Motor neuron (in vitro differentiated cells): ENCODE data around the gene ERFE. TPM values are rescaled to one million over a fixed set of nuclear protein-coding genes. Genes with fewer than 3 reads are reported as not detected.

ENCODE experiments used
- ATAC-seq, 8 experiments: fragments of 200-7000 bp; cut with Tn5 transposase; replicated peaks in 6 of 8; 2 replicates each; pipeline ENCODE4 v1.8.0; 2021; ENCODE audit warnings: mild to moderate bottlenecking in 8 of 8, moderate library complexity in 8 of 8
- H3K27ac ChIP-seq, 2 donors: fragments of 250-450 bp; sonication (Bioruptor Pico); 2 replicates each; pipeline ENCODE4 v1.9.0; 2021; ENCODE audit warnings: antibody characterized with exemption in 2 of 2, mild to moderate bottlenecking in 2 of 2, moderate library complexity in 1 of 2
- H3K4me1 ChIP-seq, 2 donors: fragments of 250-450 bp; sonication (Bioruptor Pico); replicated peaks in 1 of 2; 2 replicates each; pipeline ENCODE4 v1.6.1; 2021; ENCODE audit warnings: antibody characterized with exemption in 2 of 2, mild to moderate bottlenecking in 2 of 2, moderate library complexity in 1 of 2
- H3K4me3 ChIP-seq, 5 donors: fragments of 250-450 bp; sonication (Bioruptor Pico); 2 replicates each; pipeline ENCODE4 v1.9.0; 2021; ENCODE audit warnings: antibody characterized with exemption in 5 of 5, mild to moderate bottlenecking in 5 of 5, moderate library complexity in 4 of 5
- WGBS, 10 experiments: fragments of 450-650 bp; shearing (Covaris generic); methylation state at CpG; one replicate each; pipeline ENCODE4 v1.0.0; 2022; 5-methylcytosine and 5-hydroxymethylcytosine counted together
- in situ Hi-C, 9 experiments: fragments of 400-800 bp; cut with MboI; loops; one replicate each; pipeline ENCODE4 v1.15.0; 2021; ENCODE audit warnings: low sequenced_read_pairs in 9 of 9, low pct_unique_long_range_greater_than_20kb in 2 of 9; ENCODE audit not compliant: unreplicated experiment in 9 of 9
- total RNA-seq, 8 experiments: library from RNA; unstranded; fragments of 300-600 nt; gene quantifications; 2 replicates each; pipeline versions ENCODE4 v1.2.3 to v1.2.4, GENCODE V29; 2022

Gene ERFE
- total RNA-seq, 8 experiments from 2014 or later = 0.54 to 2.9 (median 0.80) TPM

GRCh38 chr2:238121511-238122286 lies 37.1 kb upstream of the ERFE start:
- ATAC-seq = no peak
- WGBS, 10 experiments = 60 to 88% (median 85%) methylated on average over 4 to 21 of the region's 27 CpGs; no CpG with 5 or more reads in 3 of the 10 experiments
- in situ Hi-C loops = no loop called here
- no peak overlapping the region for H3K27ac ChIP-seq
- H3K4me1 ChIP-seq = peaks cover 16 to 18% of the 10 kb centered on the region in 2 donors
- H3K4me3 ChIP-seq = no peak overlapping the region

DNA sequence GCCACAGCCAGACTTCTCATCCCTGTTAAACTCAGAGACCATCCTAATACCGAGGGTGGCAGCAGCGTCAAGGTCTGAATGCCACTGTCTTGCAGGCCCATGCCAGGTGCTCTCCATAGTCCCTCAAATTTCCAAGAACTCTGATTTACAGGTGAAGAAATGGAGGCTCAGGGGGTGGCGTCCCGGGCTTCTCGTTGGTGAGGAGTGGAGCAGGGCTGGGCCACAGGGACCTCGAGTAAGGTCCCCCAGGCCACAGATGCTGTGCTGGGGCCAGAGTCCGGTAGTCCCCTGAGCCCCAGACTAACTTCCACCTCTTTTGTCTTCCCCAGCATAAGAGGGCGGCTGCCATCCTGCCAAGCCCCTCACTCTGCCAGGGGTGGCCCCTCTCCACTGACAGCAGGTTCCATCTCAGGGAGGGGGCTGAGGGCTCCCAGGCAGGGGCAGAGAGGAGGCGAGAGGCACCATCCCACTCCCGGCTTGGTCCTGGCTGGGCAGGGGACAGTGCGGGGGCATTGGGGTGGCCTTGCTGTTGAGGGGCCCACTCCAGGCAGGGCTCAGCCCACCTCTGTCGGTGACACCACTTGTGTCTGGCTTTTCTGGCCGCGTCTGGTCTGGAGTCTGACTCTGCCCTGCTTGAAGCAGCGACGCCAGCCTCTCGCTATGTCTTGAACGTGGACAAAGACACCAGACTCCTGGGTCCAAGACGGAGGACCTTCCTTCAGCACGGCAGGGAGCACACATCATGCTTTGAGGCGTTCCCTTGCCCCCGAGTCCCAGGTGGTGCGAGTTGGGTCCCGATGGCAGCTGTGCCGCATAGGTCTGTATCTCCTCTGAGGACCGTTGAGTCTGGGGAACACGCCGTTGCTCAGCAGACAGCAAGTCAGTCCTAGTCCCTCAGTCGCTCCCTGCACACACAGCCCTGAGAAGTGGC lies 36.2 kb upstream of the ERFE start:
- no peak for ATAC-seq
- Histone ChIP-seq H3K4me3 (no peak overlapping the region), H3K4me1 (peaks cover 24 to 26% of the 10 kb centered on the region in 2 donors), H3K27ac (no peak overlapping the region)
- in situ Hi-C loops = no loop called here
- 27 to 100% (median 93%) methylated on average over 1 to 6 of the region's 29 CpGs; no CpG with 5 or more reads in 4 of the 10 experiments for WGBS, 10 experiments

DNA sequence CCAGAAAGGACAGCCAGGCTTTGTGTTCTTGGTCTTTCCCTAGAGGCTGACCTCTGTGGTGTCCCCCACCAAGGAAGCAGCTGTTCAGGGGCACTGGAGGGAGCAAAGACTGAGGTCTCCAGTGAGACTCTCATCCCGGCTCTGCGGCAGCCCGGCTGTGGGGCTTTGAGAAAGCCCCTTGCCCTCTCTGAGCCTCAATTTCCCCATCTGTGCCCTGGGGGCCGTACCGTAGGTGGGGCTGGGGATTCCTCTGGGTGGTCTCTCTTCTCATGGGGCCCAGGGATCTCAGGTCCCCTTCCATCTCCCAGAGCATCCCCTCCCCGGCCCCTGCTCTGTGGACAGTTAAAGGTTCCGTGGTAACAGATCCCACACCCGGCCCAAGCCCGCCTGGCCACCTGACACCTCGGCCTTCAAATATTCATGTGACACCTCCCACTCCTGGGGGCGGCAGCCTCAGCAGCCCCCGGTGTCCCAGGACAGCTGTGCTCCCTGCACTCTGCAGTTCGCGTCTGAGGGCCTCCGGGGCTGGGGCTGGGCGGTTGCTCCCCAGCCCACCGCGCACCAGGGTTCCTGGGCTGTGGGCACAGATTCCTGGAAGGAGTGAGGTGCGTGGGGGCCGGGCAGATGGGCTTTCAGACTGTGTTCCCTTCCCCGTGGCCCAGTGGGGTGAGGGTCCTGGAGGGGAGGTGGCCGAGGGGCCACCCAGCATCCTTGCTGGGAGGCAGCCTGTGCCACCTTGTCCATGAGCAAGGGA lies 35.4 kb upstream of the ERFE start:
- H3K4me1 ChIP-seq = peaks cover 26 to 28% of the 10 kb centered on the region in 2 donors
- no peak overlapping the region for H3K27ac ChIP-seq
- WGBS, 10 experiments = 20 to 93% (median 73%) methylated on average over 1 to 9 of the region's 22 CpGs; no CpG with 5 or more reads in 5 of the 10 experiments
- H3K4me3 ChIP-seq = no peak overlapping the region
- ATAC-seq = no peak
- in situ Hi-C loops = no loop called here

- in situ Hi-C loops = no loop called here
- peaks cover 26 to 28% of the 10 kb centered on the region in 2 donors for H3K4me1 ChIP-seq
- no peak overlapping the region for H3K4me3 ChIP-seq
- H3K27ac ChIP-seq = no peak overlapping the region
- WGBS, 10 experiments = 40 to 100% (median 40%) methylated on average over 1 to 2 of the region's 14 CpGs; no CpG with 5 or more reads in 7 of the 10 experiments
- ATAC-seq = no peak
Observed at GRCh38 chr2:238123991-238124470, 34.7 kb upstream of the ERFE start.

- no peak for ATAC-seq
- Histone ChIP-seq H3K27ac (no peak overlapping the region), H3K4me3 (no peak overlapping the region), H3K4me1 (peaks cover 25 to 26% of the 10 kb centered on the region in 2 donors)
- WGBS, 10 experiments = 58 to 100% (median 85%) methylated on average over 1 to 5 of the region's 19 CpGs; no CpG with 5 or more reads in 5 of the 10 experiments
- in situ Hi-C loops = no loop called here
Observed at GRCh38 chr2:238124488-238125126, 34.2 kb upstream of the ERFE start.

DNA sequence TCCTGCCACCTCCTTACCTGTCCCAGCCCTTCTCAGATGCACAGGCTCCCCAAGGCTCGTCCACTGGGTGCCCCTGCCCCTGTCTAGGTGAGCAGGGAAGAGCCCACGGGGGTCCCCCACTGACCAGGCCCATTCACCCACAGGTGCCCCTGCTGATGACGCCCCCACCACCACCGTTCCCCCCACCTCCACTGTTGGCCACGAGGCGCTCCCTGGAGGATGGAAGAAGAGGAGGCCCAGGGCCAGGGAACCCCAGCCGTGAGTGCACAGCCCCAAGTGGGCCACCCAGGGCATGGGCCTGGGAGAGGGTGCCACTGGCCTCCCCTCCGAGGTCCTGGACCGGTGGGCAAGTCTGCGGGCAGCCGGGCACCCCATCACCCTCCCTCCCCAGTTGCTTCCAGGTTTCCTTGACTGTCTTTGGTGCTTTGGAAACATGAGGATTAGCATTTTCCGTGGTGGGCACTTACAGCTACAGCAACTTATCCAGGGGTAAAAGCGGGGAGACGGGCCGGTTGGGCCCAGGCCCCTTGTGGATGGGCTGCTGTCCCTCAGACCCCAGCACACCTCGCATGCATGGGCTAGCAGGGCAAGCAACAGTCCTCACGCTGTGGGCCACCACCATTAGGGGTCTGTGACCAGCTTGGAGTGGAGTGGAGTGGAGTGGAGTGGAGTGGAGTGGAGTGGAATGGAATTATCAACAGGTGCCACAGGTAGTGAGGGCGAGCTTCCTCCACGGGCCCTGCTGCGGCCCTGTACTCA lies 33.5 kb upstream of the ERFE start:
- peaks cover 18 to 19% of the 10 kb centered on the region in 2 donors for H3K4me1 ChIP-seq
- no peak overlapping the region for H3K27ac ChIP-seq
- no peak overlapping the region for H3K4me3 ChIP-seq
- in situ Hi-C loops = no loop called here
- ATAC-seq = no peak
- 0 to 100% (median 92%) methylated on average over 1 to 2 of the region's 20 CpGs; no CpG with 5 or more reads in 6 of the 10 experiments for WGBS, 10 experiments

GRCh38 chr2:238126338-238126737 lies 32.4 kb upstream of the ERFE start:
- ATAC-seq = no peak
- 52 to 100% (median 100%) methylated on average over 1 to 2 of the region's 2 CpGs; no CpG with 5 or more reads in 6 of the 10 experiments for WGBS, 10 experiments
- in situ Hi-C loops = no loop called here

GRCh38 chr2:238126775-238127164 lies 32.0 kb upstream of the ERFE start:
- in situ Hi-C loops = no loop called here
- WGBS, 10 experiments = 40 to 100% (median 83%) methylated on average over 1 to 2 of the region's 2 CpGs; no CpG with 5 or more reads in 5 of the 10 experiments

More at GRCh38 chr2:238126338-238126737, 32.4 kb upstream of the ERFE start:
- peaks cover 11 to 12% of the 10 kb centered on the region in 2 donors for H3K4me1 ChIP-seq
- no peak overlapping the region for H3K27ac ChIP-seq
- H3K4me3 ChIP-seq = no peak overlapping the region

GRCh38 chr2:238127165-238128060 lies 31.4 kb upstream of the ERFE start:
- ATAC-seq = peak; percentile 80 to 98 (median 86)
- peaks cover 11 to 12% of the 10 kb centered on the region in 2 donors for H3K4me1 ChIP-seq
- 10 to 100% (median 82%) methylated on average over 1 to 3 of the region's 36 CpGs; no CpG with 5 or more reads in 6 of the 10 experiments for WGBS, 10 experiments
- H3K4me3 ChIP-seq = no peak overlapping the region
- peak overlapping the region in 1 of 2 donors; percentile 7 for H3K27ac ChIP-seq
- in situ Hi-C loops = no loop called here

More at GRCh38 chr2:238126775-238127164, 32.0 kb upstream of the ERFE start:
- Histone ChIP-seq H3K4me1 (peaks cover 11 to 12% of the 10 kb centered on the region in 2 donors), H3K27ac (no peak overlapping the region), H3K4me3 (no peak overlapping the region)
- ATAC-seq = no peak

GRCh38 chr2:238128061-238128440 lies 30.7 kb upstream of the ERFE start:
- WGBS, 10 experiments = 78 to 95% (median 90%) methylated on average over 6 to 10 of the region's 22 CpGs; no CpG with 5 or more reads in 7 of the 10 experiments
- H3K4me1 ChIP-seq = peaks cover 10 to 11% of the 10 kb centered on the region in 2 donors
- no peak overlapping the region for H3K4me3 ChIP-seq
- no peak overlapping the region for H3K27ac ChIP-seq
- ATAC-seq = no peak
- in situ Hi-C loops = no loop called here
